GM08714 (cell line): ENCODE measurements around the gene EBI3.

ENCODE experiments used
- H3K4me3 ChIP-seq: fragments of 200-500 bp; sonication (Bioruptor generic); 2 replicates; pipeline ENCODE4 v1.5.1; 2014; ENCODE audit warnings: mild to moderate bottlenecking, low read length, inconsistent platforms
- ZNF274 ChIP-seq: IDR thresholded peaks from 2 replicates; pipeline ENCODE4 v1.6.1; 2012; ENCODE audit warnings: mild to moderate bottlenecking, low read depth, low read length

The EBI3 gene

DNA sequence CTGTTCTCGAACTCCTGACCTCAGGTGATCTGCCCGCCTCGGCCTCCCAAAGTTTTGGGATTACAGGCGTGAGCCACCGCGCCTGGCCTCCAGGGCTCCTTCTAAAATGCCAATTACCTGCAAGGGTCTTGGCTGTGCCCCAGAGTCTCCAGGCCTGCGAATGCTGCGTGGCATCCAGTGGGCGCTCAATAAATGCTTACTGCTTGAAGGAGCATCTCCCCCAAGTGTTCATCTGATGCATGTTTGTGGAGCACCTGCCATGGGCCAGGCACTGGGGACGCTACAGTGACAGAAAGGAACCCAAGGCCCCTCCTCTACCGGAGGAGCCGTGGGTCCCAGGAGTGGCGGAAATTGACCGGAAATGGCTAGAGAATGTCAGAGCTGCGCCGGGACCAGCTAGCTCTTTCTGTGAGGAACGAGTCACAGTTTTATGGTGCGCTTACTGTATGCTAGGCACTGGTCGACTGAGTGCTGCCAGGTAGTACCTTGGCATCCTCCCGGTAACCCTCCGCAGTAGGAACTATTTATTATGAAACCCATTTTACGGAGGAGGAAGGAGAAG lies 32.7 kb upstream of the EBI3 start:
- no peak overlapping the region for H3K4me3 ChIP-seq
- no peak for TF ChIP-seq ZNF274

- H3K4me3 ChIP-seq: no peak overlapping the region
- TF ChIP-seq ZNF274: no peak
These were observed 32.1 kb upstream of the EBI3 start for GRCh38 chr19:4197228-4197624.

DNA sequence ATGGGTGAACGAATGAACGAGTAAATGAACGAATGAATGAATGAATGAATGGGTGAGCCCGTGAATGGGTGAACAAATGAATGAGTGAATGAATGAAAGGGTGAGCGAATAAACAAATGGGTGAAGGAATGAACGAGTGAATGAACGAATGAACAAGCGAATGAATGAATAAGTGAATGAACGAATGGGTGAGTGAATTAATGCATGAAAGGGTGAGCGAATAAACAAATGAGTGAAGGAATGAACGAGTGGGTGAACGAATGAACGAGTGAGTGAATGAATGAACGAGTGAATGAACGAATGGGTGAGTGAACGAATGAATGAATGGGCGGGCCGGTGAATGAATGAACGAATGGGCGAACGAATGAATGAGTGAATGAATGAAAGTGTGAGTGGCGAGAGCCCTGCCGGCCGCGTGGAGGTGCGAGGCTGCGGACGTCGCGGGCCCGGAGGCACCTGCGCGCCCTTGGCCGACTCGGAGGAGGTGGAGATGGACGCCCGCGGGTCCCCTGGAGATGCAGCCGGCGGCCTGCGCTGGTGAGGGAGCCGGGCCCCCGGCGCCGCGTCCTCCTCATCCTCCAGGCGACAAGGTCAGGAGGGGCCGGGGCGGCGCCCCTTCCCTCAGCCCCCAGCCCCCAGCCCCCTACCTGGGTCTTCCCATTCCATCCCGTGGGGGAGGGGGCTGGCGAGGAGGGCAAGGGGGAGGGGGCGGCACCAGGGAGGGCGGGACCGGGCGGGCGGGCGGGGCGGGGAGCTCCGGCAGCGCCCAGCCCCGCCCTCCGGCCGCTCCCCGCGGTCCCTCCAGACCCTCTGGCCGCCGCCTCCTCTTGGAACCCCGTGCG lies 31.5 kb upstream of the EBI3 start:
- no peak overlapping the region for H3K4me3 ChIP-seq
- TF ChIP-seq ZNF274: no peak

GRCh38 chr19:4198467-4199126 lies 30.7 kb upstream of the EBI3 start:
- H3K4me3 ChIP-seq: no peak overlapping the region
- TF ChIP-seq ZNF274: no peak

GRCh38 chr19:4199699-4200293 lies 29.5 kb upstream of the EBI3 start:
- no peak overlapping the region for H3K4me3 ChIP-seq
- TF ChIP-seq ZNF274: no peak

DNA sequence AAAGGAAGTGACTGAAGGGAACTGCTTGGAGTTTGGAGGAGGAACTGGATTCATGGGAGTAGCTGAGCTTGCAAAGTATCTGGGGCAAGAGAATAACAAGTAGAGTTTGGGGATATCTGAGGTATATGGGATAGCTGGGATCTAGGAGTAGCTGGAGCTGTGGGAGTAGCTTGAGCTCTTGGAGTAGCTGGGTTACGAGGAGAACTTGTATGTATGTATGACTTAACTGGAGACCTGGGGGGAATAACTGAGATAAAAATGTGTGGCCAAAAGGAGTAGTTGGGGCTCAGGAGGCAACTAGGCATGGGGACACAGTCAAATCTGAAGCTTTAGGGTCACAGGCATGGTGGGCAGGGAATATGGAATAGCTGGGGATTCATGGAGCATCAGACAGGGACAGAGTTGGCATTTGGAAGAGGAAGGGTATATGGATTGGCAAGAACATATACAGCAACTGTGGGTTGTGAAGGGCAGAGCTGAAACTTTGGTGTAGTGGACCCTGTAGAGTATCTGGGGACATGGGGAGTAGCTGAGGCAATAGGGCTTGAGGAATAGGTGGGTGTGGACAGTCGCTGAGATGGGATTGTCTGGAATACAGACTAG lies 28.3 kb upstream of the EBI3 start:
- no peak overlapping the region for H3K4me3 ChIP-seq
- no peak for TF ChIP-seq ZNF274

- H3K4me3 ChIP-seq: no peak overlapping the region
- no peak for TF ChIP-seq ZNF274
These were observed 27.5 kb upstream of the EBI3 start for GRCh38 chr19:4201798-4202197.

DNA sequence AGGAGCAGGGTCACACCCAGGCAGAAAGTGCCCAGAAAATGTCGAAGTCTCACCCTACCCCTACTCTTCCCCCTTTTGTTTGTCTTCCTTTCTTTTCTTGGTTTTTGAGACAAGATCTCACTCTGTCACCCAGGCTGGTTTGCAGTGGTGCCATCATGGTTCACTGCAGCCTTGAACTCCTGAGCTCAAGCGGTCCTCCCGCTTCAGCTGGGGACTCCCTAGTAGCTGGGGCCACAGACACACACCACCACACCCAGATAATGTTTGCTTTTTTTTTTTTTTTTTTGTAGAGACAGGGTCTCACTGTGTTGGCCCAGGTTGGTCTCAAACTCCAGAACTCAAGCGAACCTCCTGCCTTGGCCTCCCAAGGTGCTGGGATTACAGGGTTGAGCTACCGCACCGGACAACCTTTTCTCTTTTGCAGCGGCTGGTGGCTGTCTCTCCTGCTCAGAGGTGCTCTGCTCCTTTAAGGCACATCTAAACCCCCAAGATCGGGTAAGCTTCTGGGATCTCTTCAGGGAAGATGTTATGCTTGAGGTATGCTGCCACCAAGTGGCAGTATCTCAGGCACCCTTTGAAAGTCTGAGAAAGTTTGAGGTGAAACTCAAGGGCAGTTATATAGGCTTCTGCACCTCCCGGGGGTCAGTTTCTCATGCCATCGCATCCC lies 22.4 kb upstream of the EBI3 start:
- H3K4me3 ChIP-seq: no peak overlapping the region
- no peak for TF ChIP-seq ZNF274

GRCh38 chr19:4208385-4209094 lies 20.8 kb upstream of the EBI3 start:
- no peak overlapping the region for H3K4me3 ChIP-seq
- TF ChIP-seq ZNF274: no peak

DNA sequence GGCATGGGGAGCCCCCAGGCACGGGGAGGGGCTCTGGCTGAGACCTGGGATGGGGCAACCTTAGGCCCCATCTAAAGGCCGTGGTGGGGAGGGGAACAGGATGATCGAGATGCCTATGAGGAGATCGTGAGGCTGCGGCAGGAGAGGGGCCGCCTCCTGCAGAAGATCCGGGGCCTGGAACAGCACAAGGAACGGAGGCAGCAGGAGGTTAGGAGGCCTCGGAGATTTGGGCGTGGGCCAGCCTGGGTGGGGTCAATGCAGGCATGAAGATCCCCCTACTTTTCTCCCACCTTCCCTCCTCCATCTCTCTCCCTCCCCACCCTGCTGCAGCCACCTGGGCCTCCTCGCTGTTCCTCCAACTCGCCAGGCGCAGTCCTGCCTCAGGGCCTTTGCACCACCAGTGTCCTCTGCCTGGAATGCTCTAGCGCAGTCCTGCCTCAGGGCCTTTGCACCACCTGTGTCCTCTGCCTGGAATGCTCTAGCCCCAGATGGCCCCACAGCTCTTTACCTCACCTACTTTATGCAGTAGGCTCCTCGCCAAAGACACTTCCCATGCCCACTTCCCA lies 19.1 kb upstream of the EBI3 start:
- no peak for TF ChIP-seq ZNF274
- no peak overlapping the region for H3K4me3 ChIP-seq

DNA sequence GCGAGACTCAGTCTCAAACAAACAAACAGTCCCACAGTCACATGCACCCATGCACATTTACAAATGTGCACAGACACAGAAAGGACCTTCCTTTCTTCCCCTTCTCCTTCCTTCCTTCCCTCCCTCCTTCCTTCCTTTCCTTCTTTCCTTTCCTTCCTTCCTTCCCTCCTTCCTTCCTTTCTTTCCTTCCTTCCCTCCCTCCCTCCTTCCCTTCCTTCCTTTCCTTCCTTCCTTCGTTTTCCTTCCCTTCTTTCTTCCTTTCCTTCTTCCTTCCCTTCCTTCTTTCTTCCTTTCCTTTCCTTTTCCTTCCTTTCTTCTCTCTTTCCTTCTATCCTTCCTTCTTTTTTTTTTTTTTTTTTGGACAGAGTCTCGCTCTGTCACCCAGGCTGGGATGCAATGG lies 16.2 kb upstream of the EBI3 start:
- H3K4me3 ChIP-seq: no peak overlapping the region
- TF ChIP-seq ZNF274: no peak

DNA sequence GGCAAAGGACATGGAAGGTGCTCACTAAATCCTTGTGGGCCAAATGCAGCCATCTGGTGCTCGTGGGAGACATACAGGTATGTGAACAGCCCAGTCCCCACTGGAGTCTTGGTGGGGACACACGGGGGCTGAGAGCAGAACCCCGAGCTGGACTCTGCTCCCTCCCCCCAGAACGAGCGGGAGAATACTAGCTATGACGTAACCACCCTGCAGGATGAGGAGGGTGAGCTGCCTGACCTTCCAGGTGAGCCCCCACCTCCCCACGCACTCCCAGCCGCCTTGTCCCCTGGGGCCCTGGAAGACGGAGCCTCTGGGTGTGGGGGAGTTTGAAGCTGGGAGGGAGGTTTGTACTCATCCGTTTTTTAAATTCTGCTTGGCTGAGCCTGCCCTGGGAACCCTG lies 13.5 kb upstream of the EBI3 start:
- H3K4me3 ChIP-seq: no peak overlapping the region
- no peak for TF ChIP-seq ZNF274

DNA sequence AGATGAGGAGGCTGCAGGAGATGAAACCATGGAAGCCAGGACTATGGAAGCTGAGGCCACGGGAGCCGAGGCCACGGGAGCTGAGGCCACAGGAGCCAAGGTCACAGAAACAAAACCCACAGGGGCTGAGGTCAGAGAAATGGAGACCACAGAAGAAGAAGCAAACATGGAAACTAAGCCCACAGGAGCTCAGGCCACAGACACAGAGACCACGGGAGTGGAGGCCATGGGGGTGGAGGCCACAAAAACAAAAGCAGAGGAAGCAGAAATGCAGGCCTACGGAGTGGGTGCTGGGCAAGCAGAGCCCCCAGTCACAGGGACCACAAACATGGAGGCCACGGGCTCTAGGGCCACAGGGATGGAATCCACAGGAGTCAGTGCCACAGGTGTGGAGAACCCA lies 12.5 kb upstream of the EBI3 start:
- TF ChIP-seq ZNF274: no peak
- H3K4me3 ChIP-seq: no peak overlapping the region
